GM10266 (cell line): ENCODE measurements around the gene OR8B8.
"Not testable (repeated sequence)": the region's sequence is repeated elsewhere in the genome, so short reads cannot be mapped to it uniquely, and the experiment has no call there.

Source experiments
- DNase-seq: peaks from one replicate; pipeline ENCODE4 v3.0.0; 2012; ENCODE audit errors: extremely low spot score
- TF ChIP-seq, protein P1 (sequence below): IDR thresholded peaks from 2 replicates; pipeline ENCODE4 v1.5.1; 2012; ENCODE audit warnings: mild to moderate bottlenecking, low read depth; ENCODE audit not compliant: control insufficient read depth, insufficient read depth; ENCODE audit errors: missing control alignments

The OR8B8 gene

DNA sequence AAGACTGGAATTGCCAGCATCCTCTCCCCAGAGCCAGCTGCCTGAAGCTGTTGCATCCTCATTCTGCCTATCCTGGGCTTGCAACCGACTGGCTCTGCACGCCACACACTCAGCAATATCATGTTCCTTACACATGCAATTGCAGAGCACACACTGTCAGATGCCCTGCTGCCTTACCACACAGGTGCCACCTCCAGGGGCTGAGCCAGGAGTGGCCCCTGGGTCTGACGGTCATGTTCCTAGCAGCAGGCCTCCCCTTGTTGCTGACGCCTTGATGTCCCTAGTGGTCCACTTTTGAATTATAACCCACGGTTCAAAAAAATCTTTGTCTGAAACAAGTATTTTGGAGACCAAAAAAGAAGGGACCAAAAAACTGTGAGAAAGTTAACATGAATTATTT, 18.5 kb upstream of the OR8B8 start:
- TF ChIP-seq, protein P1, sequence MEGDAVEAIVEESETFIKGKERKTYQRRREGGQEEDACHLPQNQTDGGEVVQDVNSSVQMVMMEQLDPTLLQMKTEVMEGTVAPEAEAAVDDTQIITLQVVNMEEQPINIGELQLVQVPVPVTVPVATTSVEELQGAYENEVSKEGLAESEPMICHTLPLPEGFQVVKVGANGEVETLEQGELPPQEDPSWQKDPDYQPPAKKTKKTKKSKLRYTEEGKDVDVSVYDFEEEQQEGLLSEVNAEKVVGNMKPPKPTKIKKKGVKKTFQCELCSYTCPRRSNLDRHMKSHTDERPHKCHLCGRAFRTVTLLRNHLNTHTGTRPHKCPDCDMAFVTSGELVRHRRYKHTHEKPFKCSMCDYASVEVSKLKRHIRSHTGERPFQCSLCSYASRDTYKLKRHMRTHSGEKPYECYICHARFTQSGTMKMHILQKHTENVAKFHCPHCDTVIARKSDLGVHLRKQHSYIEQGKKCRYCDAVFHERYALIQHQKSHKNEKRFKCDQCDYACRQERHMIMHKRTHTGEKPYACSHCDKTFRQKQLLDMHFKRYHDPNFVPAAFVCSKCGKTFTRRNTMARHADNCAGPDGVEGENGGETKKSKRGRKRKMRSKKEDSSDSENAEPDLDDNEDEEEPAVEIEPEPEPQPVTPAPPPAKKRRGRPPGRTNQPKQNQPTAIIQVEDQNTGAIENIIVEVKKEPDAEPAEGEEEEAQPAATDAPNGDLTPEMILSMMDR, result no peak
- no peak for DNase-seq

DNA sequence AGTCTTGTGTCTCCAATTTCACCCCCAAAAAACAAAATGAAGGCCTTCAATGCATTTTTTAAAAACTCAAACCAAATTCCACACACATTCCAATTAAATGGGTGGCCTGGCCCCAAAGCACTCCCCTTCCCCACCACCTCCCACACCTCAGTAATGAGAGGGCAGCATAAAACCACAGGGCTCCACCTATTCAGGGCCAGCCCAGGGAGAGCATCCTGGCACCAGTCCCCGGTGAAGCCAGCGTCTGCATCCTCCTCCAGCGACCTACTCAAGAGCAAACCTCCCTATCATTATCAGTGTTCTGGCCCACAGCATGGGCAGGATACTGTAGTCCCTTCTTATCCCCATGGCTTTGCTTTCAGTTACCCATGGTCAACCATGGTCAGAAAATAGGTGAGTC, 17.8 kb upstream of the OR8B8 start:
- DNase-seq, result no peak
- TF ChIP-seq, protein P1, result no peak

DNA sequence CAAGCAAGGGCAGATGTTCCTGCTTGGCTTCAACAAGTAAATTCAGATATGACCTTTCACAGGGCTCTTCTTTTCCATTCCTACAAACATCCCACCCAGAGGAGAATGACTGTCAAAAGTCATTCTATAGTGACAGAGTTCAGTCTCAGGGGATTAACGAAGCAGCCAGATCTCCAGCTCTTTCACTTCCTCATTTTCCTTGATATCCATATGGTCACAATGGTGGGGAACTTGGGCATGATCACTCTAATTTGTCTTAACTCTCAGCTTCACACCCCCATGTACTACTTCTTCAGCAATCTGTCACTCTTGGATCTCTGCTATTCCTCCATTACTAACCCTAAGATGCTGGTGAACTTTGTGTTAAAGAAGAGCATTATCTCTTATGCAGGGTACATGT, 15.0 kb upstream of the OR8B8 start:
- no peak for DNase-seq
- TF ChIP-seq, protein P1, result no peak

DNA sequence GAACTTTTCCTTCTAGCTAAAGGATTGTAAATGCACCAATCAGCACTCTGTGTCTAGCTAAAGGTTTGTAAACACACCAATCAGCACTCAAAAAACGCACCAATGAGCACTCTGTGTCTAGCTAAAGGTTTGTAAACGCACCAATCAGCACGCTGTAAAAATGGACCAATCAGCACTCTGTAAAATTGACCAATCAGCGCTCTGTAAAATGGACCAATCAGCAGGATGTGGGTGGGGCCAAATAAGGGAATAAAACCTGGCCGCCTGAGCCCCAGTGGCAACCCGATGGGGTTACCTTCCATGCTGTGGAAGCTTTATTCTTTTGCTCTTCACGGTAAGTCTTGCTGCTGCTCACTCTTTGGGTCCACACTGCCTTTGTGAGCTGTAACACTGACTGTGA, 13.9 kb upstream of the OR8B8 start:
- DNase-seq, result not testable (repeated sequence)

DNA sequence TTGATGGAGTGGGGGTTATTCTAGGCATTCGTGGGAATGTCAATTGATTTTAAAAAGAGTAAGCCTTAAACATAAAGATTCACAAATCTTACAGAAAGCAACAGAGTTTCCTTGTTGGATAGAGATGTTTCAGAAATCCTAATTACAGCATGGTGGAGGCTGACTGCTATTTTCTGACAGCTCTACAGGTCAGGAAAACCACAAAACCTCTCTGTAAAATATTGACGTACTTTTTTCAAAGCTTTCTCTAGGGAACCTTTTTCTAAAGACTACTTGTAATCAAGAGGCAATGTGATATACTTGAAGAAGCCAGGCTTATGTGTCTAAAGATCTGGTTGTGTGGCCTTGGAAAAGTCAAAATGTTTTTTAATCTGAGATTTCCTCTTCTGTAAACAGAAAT, 9.1 kb upstream of the OR8B8 start:
- TF ChIP-seq, protein P1, result no peak
- DNase-seq, result no peak

DNA sequence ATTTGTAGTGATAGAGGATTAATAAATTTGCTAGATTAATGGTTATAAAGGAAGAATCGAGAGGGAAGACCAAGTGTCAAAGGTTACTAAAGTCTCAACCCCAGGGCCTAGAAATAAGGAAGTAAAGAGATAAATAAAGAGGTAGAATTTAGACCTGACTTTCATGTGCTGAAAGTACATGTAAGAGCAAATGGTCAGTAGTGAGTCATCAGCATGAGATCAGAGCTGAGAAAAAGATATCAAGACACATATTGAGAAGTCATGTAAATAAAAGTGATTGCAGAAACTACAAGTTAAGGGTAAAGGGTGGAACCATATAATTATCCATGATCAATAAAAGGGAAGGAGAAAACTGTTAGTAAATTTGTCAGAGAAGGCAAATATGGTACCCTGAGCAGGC, 1.4 kb upstream of the OR8B8 start:
- no peak for DNase-seq
- TF ChIP-seq, protein P1, result no peak

DNA sequence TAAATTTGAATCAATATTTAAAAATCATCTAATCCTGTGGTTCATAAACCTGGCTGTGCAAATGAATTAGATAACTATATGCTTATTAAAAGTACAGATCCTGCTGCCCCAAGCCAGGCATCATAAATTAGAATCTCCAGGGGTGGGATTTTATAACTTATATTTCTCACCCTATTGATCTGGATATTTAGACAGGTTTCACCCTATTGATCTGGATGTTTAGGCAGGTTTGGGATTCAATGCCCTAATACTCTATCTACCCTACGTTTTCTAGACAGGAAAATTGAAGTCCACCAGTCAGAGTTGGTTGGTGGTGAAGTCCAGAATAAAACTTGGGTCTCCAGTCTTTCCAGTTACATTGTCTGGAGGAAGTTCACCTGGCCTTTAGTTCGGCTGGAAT, 2.6 kb downstream of the OR8B8 start:
- TF ChIP-seq, protein P1, result no peak

DNA sequence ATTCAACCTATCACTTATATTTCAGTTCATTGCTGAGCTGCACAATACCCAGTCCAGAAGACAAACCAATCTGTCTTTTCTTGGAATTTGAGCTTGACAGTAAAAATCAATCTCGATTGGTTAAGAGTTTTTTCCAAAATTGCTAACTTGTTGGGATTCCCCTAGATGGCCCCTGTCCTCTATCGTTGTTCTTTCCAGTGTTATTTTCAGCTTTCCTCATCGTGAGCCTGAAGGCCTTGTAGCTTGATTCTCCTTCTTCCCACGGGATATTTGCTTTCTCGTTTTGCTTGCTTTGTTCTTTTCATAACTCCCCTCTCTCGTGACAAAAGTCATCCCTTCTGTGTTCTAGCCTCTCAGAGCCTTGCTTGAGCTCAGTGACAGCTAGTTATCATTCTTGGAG, 3.1 kb downstream of the OR8B8 start:
- no peak for DNase-seq
- TF ChIP-seq, protein P1, result no peak

More for the DNA sequence above, 2.6 kb downstream of the OR8B8 start:
- DNase-seq, result no peak
